ENCODE measurements around the gene RGS5.

The RGS5 gene

DNA sequence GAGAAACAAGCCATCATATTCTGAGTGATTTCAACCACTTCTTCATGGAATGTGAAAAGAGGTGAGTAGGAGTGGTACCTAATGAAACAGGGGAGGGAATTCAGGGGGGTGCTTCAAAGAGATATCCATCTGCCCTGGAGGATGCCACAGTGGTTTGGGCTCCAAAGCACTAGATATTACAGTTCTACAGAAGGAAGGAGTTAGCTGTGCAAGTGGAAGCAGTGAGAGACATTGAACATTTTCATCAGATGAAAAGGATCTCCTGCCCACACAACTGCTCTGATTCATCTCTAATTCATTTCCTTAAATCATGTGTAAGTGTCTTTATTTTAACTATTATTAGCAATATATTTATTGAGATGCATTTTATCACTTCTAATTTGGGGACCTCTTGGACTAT, 2.8 kb upstream of the RGS5 start:
- Mint-ChIP-seq H3K9me3 (no peaks in the 10 kb centered on the region), H3K36me3 (ENCODE audit: insufficient read depth) (no peaks in the 10 kb centered on the region), H3K4me3 (no peak overlapping the region), H3K4me1 (no peaks in the 10 kb centered on the region), H3K27me3 (no peaks in the 10 kb centered on the region), H3K27ac (ENCODE audit: low read depth) (no peak overlapping the region)
- DNase-seq (ENCODE audit: low spot score in 2 of 2), result no peak
- no peak for ATAC-seq (replicated peaks; ENCODE audit: extremely low read depth, poor library complexity, severe bottlenecking)

DNA sequence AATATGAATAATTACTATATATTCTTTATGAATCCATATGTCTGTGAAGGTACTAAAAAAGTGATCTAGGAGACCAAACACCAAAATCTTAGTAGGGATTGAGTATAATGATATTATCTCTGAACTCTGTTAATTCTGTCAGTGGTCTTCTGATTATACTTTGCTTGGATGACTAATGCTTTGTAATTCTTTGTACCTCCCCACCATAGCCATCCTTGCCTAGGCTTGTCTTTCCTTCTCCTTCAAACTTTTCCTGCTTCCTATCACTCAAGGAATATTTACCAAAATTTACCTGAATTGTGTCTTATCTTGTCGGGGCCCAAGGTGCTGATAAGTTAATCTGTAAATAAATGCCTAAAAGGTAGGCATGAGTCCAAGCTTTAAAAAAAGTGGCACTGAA, 845 bp upstream of the RGS5 start:
- Mint-ChIP-seq H3K4me1 (no peaks in the 10 kb centered on the region), H3K27me3 (no peaks in the 10 kb centered on the region), H3K4me3 (no peak overlapping the region), H3K36me3 (ENCODE audit: insufficient read depth) (no peaks in the 10 kb centered on the region), H3K27ac (ENCODE audit: low read depth) (no peak overlapping the region), H3K9me3 (no peaks in the 10 kb centered on the region)
- DNase-seq (ENCODE audit: low spot score in 2 of 2) (no peak), ATAC-seq (replicated peaks; ENCODE audit: extremely low read depth, poor library complexity, severe bottlenecking) (no peak)

DNA sequence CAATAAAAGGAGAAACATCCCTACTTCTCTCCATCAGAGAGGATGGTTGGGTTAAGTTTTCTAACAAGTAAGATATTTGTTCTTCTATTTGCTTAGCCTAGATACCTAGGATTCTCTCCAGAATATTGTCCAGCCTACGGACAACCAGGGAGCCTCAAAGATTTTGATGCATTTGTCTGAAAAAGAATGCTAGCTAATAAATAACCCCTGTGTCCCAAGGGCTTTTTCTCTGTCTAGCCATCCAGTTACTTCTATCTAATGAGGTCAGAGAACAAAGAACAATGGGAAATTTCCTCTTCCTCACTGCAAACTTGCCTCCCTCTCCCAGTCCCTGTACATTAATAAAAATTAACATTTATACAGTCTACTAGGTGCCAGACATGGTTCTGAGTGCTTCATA, 810 bp downstream of the RGS5 start:
- no peak for DNase-seq (ENCODE audit: low spot score in 2 of 2)
- H3K27ac Mint-ChIP-seq (ENCODE audit: low read depth), result no peak overlapping the region
- H3K9me3 Mint-ChIP-seq, result no peaks in the 10 kb centered on the region
- no peak overlapping the region for H3K4me3 Mint-ChIP-seq
- H3K27me3 Mint-ChIP-seq, result peaks cover 8% of the 10 kb centered on the region
- H3K4me1 Mint-ChIP-seq, result no peaks in the 10 kb centered on the region
- no peaks in the 10 kb centered on the region for H3K36me3 Mint-ChIP-seq (ENCODE audit: insufficient read depth)
- ATAC-seq (replicated peaks; ENCODE audit: extremely low read depth, poor library complexity, severe bottlenecking), result no peak

DNA sequence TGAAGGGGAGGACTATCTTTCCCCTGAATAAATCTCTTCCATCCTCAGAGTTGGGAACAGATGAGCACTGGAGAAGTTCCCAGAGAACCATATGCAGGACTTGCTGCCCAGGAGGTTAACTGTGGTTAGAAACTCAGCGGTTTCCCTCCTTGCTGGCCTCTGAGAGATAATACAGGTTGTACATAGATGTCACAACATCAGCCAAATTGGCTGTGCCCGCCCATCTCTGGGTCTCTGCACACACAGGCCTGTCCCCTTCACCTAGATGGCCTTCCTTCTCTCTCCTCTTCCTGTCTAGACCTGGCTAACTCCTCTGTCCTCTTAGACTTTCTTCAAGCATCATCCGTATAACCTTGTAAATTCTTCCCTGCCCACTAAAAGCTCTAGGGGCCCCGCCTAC, 5.7 kb downstream of the RGS5 start:
- Mint-ChIP-seq H3K9me3 (no peaks in the 10 kb centered on the region), H3K36me3 (ENCODE audit: insufficient read depth) (no peaks in the 10 kb centered on the region), H3K27me3 (peaks cover 16% of the 10 kb centered on the region), H3K4me1 (no peaks in the 10 kb centered on the region), H3K27ac (ENCODE audit: low read depth) (no peak overlapping the region), H3K4me3 (no peak overlapping the region)
- ATAC-seq (replicated peaks; ENCODE audit: extremely low read depth, poor library complexity, severe bottlenecking), result no peak
- DNase-seq (ENCODE audit: low spot score in 2 of 2), result no peak

DNA sequence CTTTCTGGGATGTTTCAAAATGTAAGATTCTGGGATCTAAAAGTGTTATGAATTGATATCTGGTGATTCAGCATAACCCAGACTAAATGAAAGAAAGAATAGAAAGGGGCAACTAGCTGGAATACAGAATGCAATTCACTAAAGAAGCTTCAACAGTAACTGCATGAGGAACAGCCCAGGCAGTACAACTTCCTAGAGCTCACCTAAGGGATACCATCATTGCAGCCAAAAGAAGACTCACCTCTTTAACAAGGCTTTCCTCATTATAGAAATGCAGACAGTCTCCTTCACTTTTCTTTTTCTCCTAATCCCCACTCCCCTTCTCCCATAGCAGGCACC, 6.3 kb downstream of the RGS5 start:
- Mint-ChIP-seq H3K9me3 (no peaks in the 10 kb centered on the region), H3K4me1 (no peaks in the 10 kb centered on the region), H3K4me3 (no peak overlapping the region), H3K27me3 (peaks cover 16% of the 10 kb centered on the region), H3K36me3 (ENCODE audit: insufficient read depth) (no peaks in the 10 kb centered on the region), H3K27ac (ENCODE audit: low read depth) (no peak overlapping the region)
- no peak for DNase-seq (ENCODE audit: low spot score in 2 of 2)
- ATAC-seq (replicated peaks; ENCODE audit: extremely low read depth, poor library complexity, severe bottlenecking), result no peak

DNA sequence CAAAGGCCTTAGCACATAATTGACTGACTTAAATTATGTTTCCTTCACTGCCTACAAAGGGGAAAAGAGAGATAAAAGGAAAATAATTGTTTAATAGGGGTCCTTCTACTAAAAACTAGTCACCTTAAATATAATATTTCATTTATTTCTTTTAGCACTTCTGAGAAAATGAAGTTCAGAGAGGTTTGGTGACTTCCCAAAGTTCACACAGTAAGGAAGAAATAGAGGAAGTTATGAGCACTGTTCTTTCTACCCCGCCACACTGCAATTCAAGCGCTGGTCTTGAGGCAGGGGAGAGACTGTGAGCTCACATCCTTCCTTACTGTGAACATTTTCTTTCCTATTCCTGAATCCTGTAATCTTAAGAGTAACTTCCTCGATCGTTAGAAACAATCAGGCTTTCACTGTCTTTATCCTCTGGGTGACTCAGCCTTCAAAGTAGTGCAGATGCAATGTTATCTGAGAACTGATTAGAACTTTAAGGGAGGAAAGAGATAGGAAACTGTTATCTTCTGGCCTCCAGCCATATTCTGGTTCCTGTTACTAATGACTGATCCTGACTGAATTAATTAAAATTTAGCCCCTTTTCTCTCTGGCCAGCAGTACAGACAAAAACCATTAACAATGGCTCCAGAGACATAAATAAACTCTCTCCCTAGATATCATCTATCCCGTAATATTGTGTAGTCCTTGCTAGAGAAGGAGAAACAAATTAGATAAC, 6.8 kb downstream of the RGS5 start:
- Mint-ChIP-seq H3K36me3 (ENCODE audit: insufficient read depth) (no peaks in the 10 kb centered on the region), H3K4me3 (no peak overlapping the region), H3K4me1 (no peaks in the 10 kb centered on the region), H3K27ac (ENCODE audit: low read depth) (no peak overlapping the region), H3K9me3 (no peaks in the 10 kb centered on the region), H3K27me3 (peaks cover 16% of the 10 kb centered on the region)
- DNase-seq (ENCODE audit: low spot score in 2 of 2), result no peak
- ATAC-seq (replicated peaks; ENCODE audit: extremely low read depth, poor library complexity, severe bottlenecking), result no peak

DNA sequence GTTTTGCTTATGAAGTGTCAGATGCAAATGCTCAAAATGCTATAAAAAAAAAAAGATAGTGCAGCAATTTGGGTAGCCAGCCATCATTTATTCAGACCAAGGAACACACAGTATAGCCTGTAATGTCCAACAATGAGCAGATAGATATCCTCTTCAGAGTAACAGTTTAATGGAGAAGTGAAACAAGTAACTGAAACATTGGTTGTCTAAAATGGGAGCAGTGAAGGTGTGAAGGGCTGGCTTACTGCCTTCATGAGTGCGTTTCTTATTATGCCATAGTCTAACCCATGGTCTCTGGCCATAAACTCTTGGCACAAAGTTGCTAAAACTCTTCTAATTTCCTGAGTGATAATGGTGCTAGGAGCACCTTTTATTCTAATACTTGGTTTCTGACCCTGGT, 11.4 kb downstream of the RGS5 start:
- no peak for DNase-seq (ENCODE audit: low spot score in 2 of 2)
- Mint-ChIP-seq H3K36me3 (ENCODE audit: insufficient read depth) (no peaks in the 10 kb centered on the region), H3K4me3 (no peak overlapping the region), H3K27ac (ENCODE audit: low read depth) (no peak overlapping the region), H3K4me1 (no peaks in the 10 kb centered on the region), H3K9me3 (no peaks in the 10 kb centered on the region), H3K27me3 (peaks cover 12% of the 10 kb centered on the region)
- no peak for ATAC-seq (replicated peaks; ENCODE audit: extremely low read depth, poor library complexity, severe bottlenecking)

DNA sequence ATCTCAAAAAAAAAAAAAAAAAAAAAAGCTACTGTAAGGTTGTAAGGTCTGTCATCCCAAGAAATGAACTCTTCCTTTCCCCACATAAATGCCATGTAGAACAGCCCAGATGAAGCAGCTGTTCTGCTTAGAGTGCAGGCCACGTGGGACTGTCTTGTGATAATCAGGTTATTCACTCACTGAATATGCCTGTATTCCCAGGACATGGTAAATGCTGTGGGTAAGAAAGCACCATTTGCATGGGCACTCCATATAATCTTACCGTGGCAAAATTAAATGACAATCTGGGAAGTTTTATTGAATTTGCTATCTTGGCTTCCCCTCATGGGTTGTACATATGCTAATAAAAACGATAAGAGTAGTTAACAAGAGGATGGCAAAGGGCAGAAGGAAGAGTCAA, 13.8 kb downstream of the RGS5 start:
- DNase-seq (ENCODE audit: low spot score in 2 of 2) (no peak), ATAC-seq (replicated peaks; ENCODE audit: extremely low read depth, poor library complexity, severe bottlenecking) (no peak)
- Mint-ChIP-seq H3K9me3 (no peaks in the 10 kb centered on the region), H3K4me1 (no peaks in the 10 kb centered on the region), H3K27me3 (peaks cover 28% of the 10 kb centered on the region), H3K27ac (ENCODE audit: low read depth) (no peak overlapping the region), H3K36me3 (ENCODE audit: insufficient read depth) (no peaks in the 10 kb centered on the region), H3K4me3 (no peak overlapping the region)

DNA sequence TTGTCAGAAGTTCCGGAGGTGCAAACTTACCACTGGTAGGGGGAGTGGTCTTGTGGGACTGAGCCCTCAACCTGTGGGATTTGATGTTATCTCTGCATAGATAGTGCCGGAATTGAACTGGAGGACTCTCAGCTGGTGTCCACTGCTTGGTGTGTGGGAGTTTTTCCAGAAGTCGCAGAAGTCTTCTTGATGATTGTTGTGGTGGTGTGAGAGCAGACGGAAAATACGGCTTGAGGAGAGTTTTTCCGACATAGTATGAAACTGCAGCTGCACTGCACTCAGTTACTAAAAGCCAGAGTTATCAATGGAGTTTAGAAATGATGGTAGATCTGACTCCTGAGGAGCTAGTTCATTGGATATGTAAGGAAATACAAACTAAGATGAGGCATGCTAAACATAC, 14.9 kb downstream of the RGS5 start:
- ATAC-seq (replicated peaks; ENCODE audit: extremely low read depth, poor library complexity, severe bottlenecking), result no peak
- H3K27me3 Mint-ChIP-seq, result peaks cover 37% of the 10 kb centered on the region
- no peak overlapping the region for H3K4me3 Mint-ChIP-seq
- no peak for DNase-seq (ENCODE audit: low spot score in 2 of 2)
- H3K9me3 Mint-ChIP-seq, result no peaks in the 10 kb centered on the region
- H3K4me1 Mint-ChIP-seq, result no peaks in the 10 kb centered on the region
- H3K36me3 Mint-ChIP-seq (ENCODE audit: insufficient read depth), result no peaks in the 10 kb centered on the region
- no peak overlapping the region for H3K27ac Mint-ChIP-seq (ENCODE audit: low read depth)

DNA sequence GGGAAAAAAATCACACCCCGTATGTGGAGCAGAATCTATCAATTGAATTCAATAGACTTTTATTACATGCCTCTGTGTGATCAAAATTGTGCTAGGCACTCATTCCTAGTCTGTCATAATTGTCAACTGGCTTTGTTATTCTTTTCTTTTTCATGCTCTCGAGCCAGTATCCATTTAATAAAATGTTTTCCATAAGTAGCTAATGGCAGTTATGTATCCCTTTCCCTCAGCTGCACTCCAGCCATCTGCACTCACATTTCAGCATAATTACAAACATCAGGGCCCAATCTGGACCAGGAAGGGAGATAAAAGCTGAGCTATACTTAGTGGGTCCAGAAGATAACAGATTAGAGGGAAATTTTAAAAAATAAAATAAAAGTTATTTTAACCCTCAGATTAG, 15.9 kb downstream of the RGS5 start:
- DNase-seq (ENCODE audit: low spot score in 2 of 2), result no peak
- no peak overlapping the region for H3K27ac Mint-ChIP-seq (ENCODE audit: low read depth)
- no peak overlapping the region for H3K4me3 Mint-ChIP-seq
- H3K4me1 Mint-ChIP-seq, result no peaks in the 10 kb centered on the region
- H3K9me3 Mint-ChIP-seq, result no peaks in the 10 kb centered on the region
- no peaks in the 10 kb centered on the region for H3K36me3 Mint-ChIP-seq (ENCODE audit: insufficient read depth)
- peaks cover 37% of the 10 kb centered on the region for H3K27me3 Mint-ChIP-seq
- no peak for ATAC-seq (replicated peaks; ENCODE audit: extremely low read depth, poor library complexity, severe bottlenecking)

DNA sequence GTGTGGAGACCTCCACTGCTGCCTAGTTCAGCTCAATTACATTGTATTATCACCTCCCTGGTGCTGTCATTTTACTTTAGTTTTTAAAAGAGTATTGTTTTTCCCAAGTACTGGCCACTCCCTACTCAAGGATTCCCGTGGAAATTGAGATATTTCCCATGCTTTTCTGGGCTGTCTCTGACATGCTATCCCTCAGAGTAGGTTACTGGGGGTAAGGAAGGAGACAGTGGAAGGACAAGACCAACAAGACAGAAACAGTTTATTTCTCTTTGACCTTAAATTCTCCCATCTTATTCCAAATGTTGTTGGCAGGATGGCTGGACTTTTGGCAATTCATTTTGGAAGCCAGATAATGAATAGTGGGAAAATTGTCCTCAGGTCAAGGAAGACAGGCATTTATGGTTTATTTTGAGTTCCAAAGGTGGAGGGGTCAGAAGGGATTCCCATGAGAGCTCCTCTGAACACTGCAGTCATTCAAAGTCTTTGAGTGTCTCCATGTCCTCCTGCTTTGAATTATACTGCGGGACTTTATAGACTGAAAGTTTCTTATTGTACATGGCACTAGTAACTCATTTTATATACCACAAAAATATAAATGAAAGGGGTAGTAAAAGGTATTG, 20.3 kb downstream of the RGS5 start:
- ATAC-seq (replicated peaks; ENCODE audit: extremely low read depth, poor library complexity, severe bottlenecking), result no peak
- Mint-ChIP-seq H3K9me3 (no peaks in the 10 kb centered on the region), H3K4me1 (no peaks in the 10 kb centered on the region)

DNA sequence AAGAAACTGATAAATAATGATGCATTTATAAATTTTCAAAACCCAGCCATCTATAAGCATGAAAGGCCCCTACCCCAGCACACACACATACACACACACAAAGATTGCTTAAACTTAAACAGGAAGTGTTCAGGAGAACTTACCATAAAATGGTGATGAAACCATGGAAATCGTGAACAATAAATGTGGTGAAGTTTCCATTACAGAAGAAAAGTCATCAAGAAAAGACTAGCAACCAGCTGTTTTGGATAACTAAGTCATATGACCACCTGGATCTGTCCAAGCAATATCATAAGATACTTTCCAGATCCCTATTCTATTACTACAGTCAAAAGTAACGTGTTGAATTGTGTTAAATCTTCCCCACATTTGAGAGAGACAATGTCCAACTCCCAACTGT, 24.1 kb downstream of the RGS5 start:
- Mint-ChIP-seq H3K27me3 (peaks cover 24% of the 10 kb centered on the region), H3K4me3 (no peak overlapping the region), H3K36me3 (ENCODE audit: insufficient read depth) (no peaks in the 10 kb centered on the region), H3K4me1 (no peaks in the 10 kb centered on the region), H3K27ac (ENCODE audit: low read depth) (no peak overlapping the region), H3K9me3 (no peaks in the 10 kb centered on the region)
- no peak for DNase-seq (ENCODE audit: low spot score in 2 of 2)
- no peak for ATAC-seq (replicated peaks; ENCODE audit: extremely low read depth, poor library complexity, severe bottlenecking)

More for the DNA sequence above, 20.3 kb downstream of the RGS5 start:
- no peak overlapping the region for H3K4me3 Mint-ChIP-seq
- no peaks in the 10 kb centered on the region for H3K36me3 Mint-ChIP-seq (ENCODE audit: insufficient read depth)
- H3K27ac Mint-ChIP-seq (ENCODE audit: low read depth), result no peak overlapping the region
- H3K27me3 Mint-ChIP-seq, result peaks cover 28% of the 10 kb centered on the region
- DNase-seq (ENCODE audit: low spot score in 2 of 2), result no peak

DNA sequence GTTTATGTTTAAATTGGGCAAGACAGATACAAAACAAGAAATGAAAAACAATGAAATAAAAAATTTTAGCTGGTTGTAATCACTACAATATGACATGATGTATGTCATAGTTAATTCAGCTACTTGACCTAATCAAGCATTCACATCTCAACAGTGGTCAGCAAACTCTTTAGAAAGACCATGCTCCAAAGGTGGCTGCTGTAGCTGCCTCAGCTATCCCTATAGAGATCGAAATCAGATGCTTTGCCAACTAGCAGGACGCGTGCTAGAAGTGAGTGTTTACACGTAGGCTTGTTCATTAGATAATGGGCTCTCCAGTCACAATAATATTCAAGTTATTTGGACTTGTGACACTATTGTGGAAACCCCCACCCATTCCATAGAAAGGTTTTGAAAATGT, 25.9 kb downstream of the RGS5 start:
- Mint-ChIP-seq H3K27ac (ENCODE audit: low read depth) (no peak overlapping the region), H3K9me3 (no peaks in the 10 kb centered on the region), H3K27me3 (peaks cover 29% of the 10 kb centered on the region), H3K4me3 (no peak overlapping the region), H3K36me3 (ENCODE audit: insufficient read depth) (no peaks in the 10 kb centered on the region), H3K4me1 (no peaks in the 10 kb centered on the region)
- DNase-seq (ENCODE audit: low spot score in 2 of 2) (no peak), ATAC-seq (replicated peaks; ENCODE audit: extremely low read depth, poor library complexity, severe bottlenecking) (no peak)
